Esophagus squamous epithelium (tissue), 5 donors: ENCODE results near the gene RANBP3. TPM values are rescaled to one million over a fixed set of nuclear protein-coding genes. Genes with fewer than 3 reads are reported as not detected.

Experiments used
- DNase-seq: peaks from one replicate; lab custom pipeline; 2025; lab: John Stamatoyannopoulos, UW
- H3K27ac ChIP-seq, 4 donors: fragments of 200-600 bp; sonication (generic); one replicate each; pipeline ENCODE4 v1.5.1; 2016 to 2019; ENCODE audit warnings: mild to moderate bottlenecking in 1 of 4
- H3K27me3 ChIP-seq, 4 donors: fragments of 200-600 bp; sonication (generic); 1 replicate in 3 of 4; 2 replicates in 1 of 4; pipeline versions ENCODE4 v1.5.1 to v1.6.0; 2017 to 2021; ENCODE audit warnings: antibody characterized with exemption in 1 of 4
- H3K36me3 ChIP-seq, 3 donors: fragments of 200-600 bp; sonication (generic); one replicate each; pipeline ENCODE4 v1.5.1; 2016 to 2019
- H3K4me1 ChIP-seq, 3 donors: fragments of 200-600 bp; sonication (generic); one replicate each; pipeline ENCODE4 v1.5.1; 2017 to 2019
- H3K4me3 ChIP-seq, 4 donors: fragments of 200-600 bp; sonication (generic); 1 replicate in 3 of 4; 2 replicates in 1 of 4; pipeline ENCODE4 v1.5.1; 2016 to 2019; ENCODE audit warnings: mild to moderate bottlenecking in 2 of 4, moderate library complexity in 1 of 4
- H3K9me3 ChIP-seq, 3 donors: fragments of 200-600 bp; sonication (generic); one replicate each; pipeline ENCODE4 v1.5.1; 2016 to 2019
- POLR2A ChIP-seq, 4 donors: fragments of 450-650 bp; IDR thresholded peaks; one replicate each; pipeline ENCODE4 v1.6.1; 2017; ENCODE audit warnings: antibody characterized with exemption in 4 of 4, mild to moderate bottlenecking in 4 of 4, moderate library complexity in 3 of 4
- WGBS, 2 donors: methylation state at CpG; one replicate each; pipeline ENCODE4 v1.1.5; 2018; 5-methylcytosine and 5-hydroxymethylcytosine counted together
- intact Hi-C: fragments of 100-400 bp; cut with DNase I; formaldehyde crosslinking; loops from one replicate; pipeline ENCODE4 v1.15.0; 2022
- total RNA-seq, 4 donors: library from RNA; depleted of rRNA; stranded (reverse); fragments of >200 nt; gene quantifications; one replicate each; pipeline ENCODE4 v1.1.0, GENCODE V29; 2016
- TF ChIP-seq, protein P1 (sequence below), 6 experiments: fragments of 450-650 bp in 4 of 6; fragments of 200-600 bp in 2 of 6; sonication (generic) in 2 of 6; IDR thresholded peaks; one replicate each; pipeline ENCODE4 v1.5.1; 2016 to 2019; ENCODE audit warnings: antibody characterized with exemption in 6 of 6, mild to moderate bottlenecking in 4 of 6, moderate library complexity in 4 of 6
- donor health status: DM: yes; HTN: yes; CAD: no.

RANBP3 gene
- total RNA-seq, 4 donors from 2014 or later: 38.0 to 77.8 (median 39.6) TPM

- intact Hi-C loops: no loop called here
- WGBS, 2 donors: 54 to 64% methylated on average over 11 to 12 of the region's 13 CpGs
- H3K4me1 ChIP-seq: peaks cover 46 to 86% (median 63%) of the 10 kb centered on the region in 3 donors
- TF ChIP-seq, protein P1, sequence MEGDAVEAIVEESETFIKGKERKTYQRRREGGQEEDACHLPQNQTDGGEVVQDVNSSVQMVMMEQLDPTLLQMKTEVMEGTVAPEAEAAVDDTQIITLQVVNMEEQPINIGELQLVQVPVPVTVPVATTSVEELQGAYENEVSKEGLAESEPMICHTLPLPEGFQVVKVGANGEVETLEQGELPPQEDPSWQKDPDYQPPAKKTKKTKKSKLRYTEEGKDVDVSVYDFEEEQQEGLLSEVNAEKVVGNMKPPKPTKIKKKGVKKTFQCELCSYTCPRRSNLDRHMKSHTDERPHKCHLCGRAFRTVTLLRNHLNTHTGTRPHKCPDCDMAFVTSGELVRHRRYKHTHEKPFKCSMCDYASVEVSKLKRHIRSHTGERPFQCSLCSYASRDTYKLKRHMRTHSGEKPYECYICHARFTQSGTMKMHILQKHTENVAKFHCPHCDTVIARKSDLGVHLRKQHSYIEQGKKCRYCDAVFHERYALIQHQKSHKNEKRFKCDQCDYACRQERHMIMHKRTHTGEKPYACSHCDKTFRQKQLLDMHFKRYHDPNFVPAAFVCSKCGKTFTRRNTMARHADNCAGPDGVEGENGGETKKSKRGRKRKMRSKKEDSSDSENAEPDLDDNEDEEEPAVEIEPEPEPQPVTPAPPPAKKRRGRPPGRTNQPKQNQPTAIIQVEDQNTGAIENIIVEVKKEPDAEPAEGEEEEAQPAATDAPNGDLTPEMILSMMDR (IDR thresholded peaks at IDR 0.05): no peak
- TF ChIP-seq POLR2A (IDR thresholded peaks at IDR 0.05): no peak
- H3K27me3 ChIP-seq: no peaks in the 10 kb centered on the region
- H3K4me3 ChIP-seq: no peak overlapping the region
- H3K9me3 ChIP-seq: no peaks in the 10 kb centered on the region
- peak overlapping the region; percentile 42 to 78 (median 70) for H3K27ac ChIP-seq
- peaks cover 0 to 47% (median 0%) of the 10 kb centered on the region in 3 donors for H3K36me3 ChIP-seq
- DNase-seq: no peak
Measured at GRCh38 chr19:5948752-5949564, 29.0 kb downstream of the RANBP3 start.

DNA sequence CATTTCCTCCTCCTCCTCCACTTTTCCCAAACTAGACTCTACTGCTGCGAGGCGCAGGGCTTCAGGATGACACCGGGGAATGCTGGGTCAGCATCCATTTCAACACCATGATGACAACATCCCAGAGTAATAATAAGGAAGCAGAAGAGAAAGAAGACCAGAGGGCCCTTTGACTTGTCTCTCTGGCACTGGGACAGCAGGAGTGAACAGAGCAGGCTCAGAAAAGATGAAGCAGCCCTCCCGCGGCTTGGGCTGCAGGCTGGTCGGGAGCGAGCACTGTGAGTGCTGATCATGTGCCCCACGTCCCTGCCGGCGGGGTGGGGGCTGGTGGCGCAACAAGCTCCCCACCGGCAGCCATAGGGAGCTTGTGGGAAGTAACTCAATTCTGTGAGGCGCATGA is 30.5 kb downstream of the RANBP3 start:
- Histone ChIP-seq H3K27ac (peak overlapping the region; percentile 42 to 82 (median 72)), H3K27me3 (no peaks in the 10 kb centered on the region), H3K9me3 (no peaks in the 10 kb centered on the region), H3K4me1 (peaks cover 32 to 86% (median 60%) of the 10 kb centered on the region in 3 donors), H3K4me3 (peak overlapping the region in 2 of 4 donors; percentile 7 to 9), H3K36me3 (peaks cover 0 to 47% (median 0%) of the 10 kb centered on the region in 3 donors)
- TF ChIP-seq, protein P1 (IDR thresholded peaks at IDR 0.05): no peak
- TF ChIP-seq POLR2A (IDR thresholded peaks at IDR 0.05): no peak
- intact Hi-C loops: no loop called here
- DNase-seq: no peak
- WGBS, 2 donors: 60 to 65% methylated on average over 5 to 11 of the region's 13 CpGs

GRCh38 chr19:5943623-5944022 is 34.3 kb downstream of the RANBP3 start:
- intact Hi-C loops: no loop called here
- no peaks in the 10 kb centered on the region for H3K9me3 ChIP-seq
- H3K27me3 ChIP-seq: no peaks in the 10 kb centered on the region
- no peak for TF ChIP-seq POLR2A (IDR thresholded peaks at IDR 0.05)
- TF ChIP-seq, protein P1 (IDR thresholded peaks at IDR 0.05): no peak
- H3K36me3 ChIP-seq: peaks cover 10 to 63% (median 11%) of the 10 kb centered on the region in 3 donors
- 58 to 67% methylated on average over 8 to 10 of the region's 10 CpGs for WGBS, 2 donors
- H3K4me3 ChIP-seq: no peak overlapping the region
- peaks cover 10 to 55% (median 31%) of the 10 kb centered on the region in 3 donors for H3K4me1 ChIP-seq
- peak overlapping the region in 3 of 4 donors; percentile 25 to 59 (median 50) for H3K27ac ChIP-seq
- no peak for DNase-seq

GRCh38 chr19:5943045-5943444 is 34.9 kb downstream of the RANBP3 start:
- H3K4me3 ChIP-seq: no peak overlapping the region
- intact Hi-C loops: no loop called here
- TF ChIP-seq, protein P1 (IDR thresholded peaks at IDR 0.05): no peak
- TF ChIP-seq POLR2A (IDR thresholded peaks at IDR 0.05): no peak
- 68 to 81% methylated on average over 9 to 10 of the region's 10 CpGs for WGBS, 2 donors
- H3K4me1 ChIP-seq: peaks cover 8 to 49% (median 28%) of the 10 kb centered on the region in 3 donors
- H3K36me3 ChIP-seq: peaks cover 10 to 64% (median 11%) of the 10 kb centered on the region in 3 donors
- no peak for DNase-seq
- H3K27me3 ChIP-seq: no peaks in the 10 kb centered on the region
- peak overlapping the region in 3 of 4 donors; percentile 44 to 59 (median 50) for H3K27ac ChIP-seq
- H3K9me3 ChIP-seq: no peaks in the 10 kb centered on the region

DNA sequence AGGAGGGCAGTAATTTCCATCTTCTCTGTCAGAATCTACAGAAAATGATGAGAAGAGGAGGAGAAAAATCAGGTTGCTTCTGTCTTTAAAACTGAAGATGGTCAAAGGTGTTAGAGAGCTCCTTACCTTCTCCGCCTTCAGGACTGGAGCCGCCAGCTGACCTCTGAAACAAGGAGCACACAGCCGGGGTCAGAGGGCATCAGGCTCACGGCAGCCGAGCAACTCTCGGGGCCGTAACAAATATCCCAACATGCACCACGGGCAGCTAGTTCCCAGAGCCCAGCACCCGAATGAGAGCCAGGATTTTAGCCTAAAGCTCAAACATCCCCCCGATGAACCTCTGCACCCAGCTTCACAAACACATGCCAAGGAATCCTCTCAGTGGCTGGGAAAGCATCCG is 36.3 kb downstream of the RANBP3 start:
- no peak for DNase-seq
- Histone ChIP-seq H3K27me3 (no peaks in the 10 kb centered on the region), H3K9me3 (no peaks in the 10 kb centered on the region), H3K4me3 (no peak overlapping the region), H3K27ac (peak overlapping the region in 3 of 4 donors; percentile 44 to 59 (median 49)), H3K36me3 (peaks cover 10 to 69% (median 11%) of the 10 kb centered on the region in 3 donors), H3K4me1 (peaks cover 0 to 35% (median 21%) of the 10 kb centered on the region in 3 donors)
- intact Hi-C loops: no loop called here
- WGBS, 2 donors: 77 to 86% methylated on average over 4 of the region's 11 CpGs
- TF ChIP-seq POLR2A (IDR thresholded peaks at IDR 0.05): no peak
- TF ChIP-seq, protein P1 (IDR thresholded peaks at IDR 0.05): no peak
